PFSK-1 (cell line): ENCODE results near the gene TRNP1.

Experiments
- FOXP2 ChIP-seq: optimal IDR thresholded peaks from 2 replicates; pipeline ENCODE3; 2011; ENCODE audit warnings: borderline replicate concordance, control low read depth, inconsistent platforms; ENCODE audit not compliant: insufficient read depth; ENCODE audit errors: extremely low read length, extremely low read depth
- POLR2AphosphoS5 ChIP-seq: IDR thresholded peaks from 2 replicates; pipeline ENCODE4 v1.6.1; 2012; ENCODE audit warnings: low read depth, mild to moderate bottlenecking, control low read depth, low read length, moderate library complexity
- SIN3A ChIP-seq: IDR thresholded peaks from 2 replicates; pipeline ENCODE4 v1.6.1; 2012; ENCODE audit warnings: mild to moderate bottlenecking, low read length, moderate library complexity, borderline replicate concordance; ENCODE audit not compliant: insufficient read depth
- TAF1 ChIP-seq: IDR thresholded peaks from 2 replicates; pipeline ENCODE4 v1.6.1; 2012; ENCODE audit warnings: low read length, control low read depth, borderline replicate concordance; ENCODE audit not compliant: insufficient read depth
- TF ChIP-seq, protein P1 (sequence below), 2 experiments: IDR thresholded peaks; 2 replicates each; pipeline versions ENCODE4 v1.6.1 to v1.8.0; 2011 to 2012; ENCODE audit warnings: low read depth in 2 of 2, low read length in 2 of 2, control low read depth in 1 of 2, inconsistent platforms in 1 of 2, mild to moderate bottlenecking in 1 of 2, moderate library complexity in 1 of 2; ENCODE audit not compliant: insufficient read depth in 1 of 2

TRNP1 gene

DNA sequence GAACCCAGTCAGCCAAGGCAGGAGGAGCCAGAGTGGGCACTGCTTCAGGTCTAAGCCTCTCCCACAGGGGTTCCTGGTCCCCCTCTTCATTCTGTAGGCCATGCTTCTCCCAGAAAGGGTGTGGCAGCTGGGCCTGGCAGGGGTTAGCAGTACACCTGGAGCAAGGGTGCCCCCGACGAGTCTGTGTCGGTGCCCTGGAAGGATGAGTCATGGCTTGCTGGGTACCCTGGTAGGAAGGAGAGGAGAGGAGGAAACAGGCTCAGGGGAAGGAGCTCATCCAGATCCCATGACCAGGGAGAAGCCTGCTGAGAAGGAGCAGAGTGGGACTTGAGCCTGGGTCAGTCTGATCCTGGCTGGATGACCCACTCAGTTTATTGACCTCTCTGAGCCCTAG is 43.6 kb upstream of the TRNP1 start:
- TF ChIP-seq SIN3A (no peak), POLR2AphosphoS5 (no peak), TAF1 (no peak), FOXP2 (no peak)
- TF ChIP-seq, protein P1, sequence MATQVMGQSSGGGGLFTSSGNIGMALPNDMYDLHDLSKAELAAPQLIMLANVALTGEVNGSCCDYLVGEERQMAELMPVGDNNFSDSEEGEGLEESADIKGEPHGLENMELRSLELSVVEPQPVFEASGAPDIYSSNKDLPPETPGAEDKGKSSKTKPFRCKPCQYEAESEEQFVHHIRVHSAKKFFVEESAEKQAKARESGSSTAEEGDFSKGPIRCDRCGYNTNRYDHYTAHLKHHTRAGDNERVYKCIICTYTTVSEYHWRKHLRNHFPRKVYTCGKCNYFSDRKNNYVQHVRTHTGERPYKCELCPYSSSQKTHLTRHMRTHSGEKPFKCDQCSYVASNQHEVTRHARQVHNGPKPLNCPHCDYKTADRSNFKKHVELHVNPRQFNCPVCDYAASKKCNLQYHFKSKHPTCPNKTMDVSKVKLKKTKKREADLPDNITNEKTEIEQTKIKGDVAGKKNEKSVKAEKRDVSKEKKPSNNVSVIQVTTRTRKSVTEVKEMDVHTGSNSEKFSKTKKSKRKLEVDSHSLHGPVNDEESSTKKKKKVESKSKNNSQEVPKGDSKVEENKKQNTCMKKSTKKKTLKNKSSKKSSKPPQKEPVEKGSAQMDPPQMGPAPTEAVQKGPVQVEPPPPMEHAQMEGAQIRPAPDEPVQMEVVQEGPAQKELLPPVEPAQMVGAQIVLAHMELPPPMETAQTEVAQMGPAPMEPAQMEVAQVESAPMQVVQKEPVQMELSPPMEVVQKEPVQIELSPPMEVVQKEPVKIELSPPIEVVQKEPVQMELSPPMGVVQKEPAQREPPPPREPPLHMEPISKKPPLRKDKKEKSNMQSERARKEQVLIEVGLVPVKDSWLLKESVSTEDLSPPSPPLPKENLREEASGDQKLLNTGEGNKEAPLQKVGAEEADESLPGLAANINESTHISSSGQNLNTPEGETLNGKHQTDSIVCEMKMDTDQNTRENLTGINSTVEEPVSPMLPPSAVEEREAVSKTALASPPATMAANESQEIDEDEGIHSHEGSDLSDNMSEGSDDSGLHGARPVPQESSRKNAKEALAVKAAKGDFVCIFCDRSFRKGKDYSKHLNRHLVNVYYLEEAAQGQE (IDR thresholded peaks at IDR 0.05; ENCODE audit: insufficient read depth in 1 of 2, low read depth in 2 of 2, low read length in 2 of 2): no peak

DNA sequence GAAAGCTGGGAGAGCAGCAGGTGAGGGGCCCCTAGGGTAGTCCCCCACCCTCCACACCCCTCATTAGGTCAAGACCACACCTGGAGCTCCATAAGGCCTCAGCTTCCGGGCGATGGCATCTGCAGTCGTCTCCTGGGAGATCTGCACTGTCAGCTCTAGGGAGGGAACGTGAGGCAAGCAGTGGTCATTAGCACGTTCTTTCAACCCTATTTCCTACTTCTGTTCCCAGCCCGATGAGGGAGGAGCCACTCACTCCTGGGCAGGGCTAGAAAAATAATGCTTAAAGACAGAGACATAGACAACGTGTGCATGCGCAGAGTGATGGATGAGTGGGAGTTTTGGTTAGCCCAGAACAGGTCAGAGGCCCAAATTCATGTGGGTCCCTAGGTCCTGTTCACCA is 42.9 kb upstream of the TRNP1 start:
- TF ChIP-seq, protein P1 (IDR thresholded peaks at IDR 0.05; ENCODE audit: insufficient read depth in 1 of 2, low read depth in 2 of 2, low read length in 2 of 2): no peak
- no peak for TF ChIP-seq TAF1

DNA sequence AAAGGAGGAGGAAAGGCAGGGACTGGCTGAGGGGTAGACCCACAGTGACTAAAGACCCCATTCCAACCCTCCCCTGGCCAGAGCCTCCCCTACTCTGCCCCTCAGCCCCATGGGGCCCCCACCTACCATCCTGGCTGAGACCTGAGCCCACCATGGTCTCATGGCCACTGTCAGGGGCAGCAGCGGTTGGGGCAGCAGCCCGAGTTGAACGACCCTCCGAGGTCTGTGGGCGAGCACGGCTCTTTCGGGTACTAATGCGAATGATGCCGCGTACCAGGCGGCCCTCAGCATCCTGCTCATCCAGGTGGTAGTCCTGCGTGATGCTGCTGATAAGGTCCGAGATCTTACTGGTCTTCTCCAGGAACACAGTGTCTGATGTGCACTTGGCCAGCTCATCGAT is 42.3 kb upstream of the TRNP1 start:
- TF ChIP-seq SIN3A (no peak), POLR2AphosphoS5 (no peak), TAF1 (no peak), FOXP2 (no peak)
- TF ChIP-seq, protein P1 (IDR thresholded peaks at IDR 0.05; ENCODE audit: insufficient read depth in 1 of 2, low read depth in 2 of 2, low read length in 2 of 2): no peak

DNA sequence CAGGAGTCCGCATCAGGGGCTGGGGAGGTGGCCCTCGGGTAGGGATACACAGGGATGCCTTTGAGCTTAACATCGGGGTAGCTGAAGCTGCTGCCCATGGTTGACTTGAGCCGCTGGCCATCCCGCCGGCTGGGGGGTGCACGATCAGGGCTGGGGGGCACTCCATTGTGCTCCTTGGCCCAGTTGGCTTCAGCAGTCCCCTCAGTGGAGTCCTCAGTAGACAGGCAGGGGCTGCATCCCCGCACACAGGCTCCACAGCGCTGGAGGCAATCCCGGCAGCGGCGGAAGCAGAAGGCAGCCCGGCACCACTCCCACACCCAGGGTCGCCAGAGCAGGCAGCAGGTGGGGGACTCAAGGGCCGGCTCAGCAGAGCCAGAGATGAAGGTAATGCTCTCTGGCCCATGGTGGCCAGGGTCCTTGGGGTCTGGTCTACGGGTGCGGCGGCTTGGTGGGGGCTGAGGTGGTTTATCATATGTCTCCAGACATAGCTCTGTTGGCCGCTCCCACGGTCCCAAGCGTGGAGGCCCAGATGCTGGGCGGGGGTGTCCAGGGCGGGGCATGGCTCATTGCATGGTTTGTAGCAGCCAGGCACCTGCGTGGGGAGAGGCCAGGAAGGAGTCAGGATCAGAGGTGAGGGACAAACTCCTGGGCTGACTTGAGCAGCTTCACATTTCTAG is 41.5 kb upstream of the TRNP1 start:
- TF ChIP-seq, protein P1 (IDR thresholded peaks at IDR 0.05; ENCODE audit: insufficient read depth in 1 of 2, low read depth in 2 of 2, low read length in 2 of 2): no peak
- TF ChIP-seq FOXP2 (no peak), SIN3A (no peak), POLR2AphosphoS5 (no peak), TAF1 (no peak)

DNA sequence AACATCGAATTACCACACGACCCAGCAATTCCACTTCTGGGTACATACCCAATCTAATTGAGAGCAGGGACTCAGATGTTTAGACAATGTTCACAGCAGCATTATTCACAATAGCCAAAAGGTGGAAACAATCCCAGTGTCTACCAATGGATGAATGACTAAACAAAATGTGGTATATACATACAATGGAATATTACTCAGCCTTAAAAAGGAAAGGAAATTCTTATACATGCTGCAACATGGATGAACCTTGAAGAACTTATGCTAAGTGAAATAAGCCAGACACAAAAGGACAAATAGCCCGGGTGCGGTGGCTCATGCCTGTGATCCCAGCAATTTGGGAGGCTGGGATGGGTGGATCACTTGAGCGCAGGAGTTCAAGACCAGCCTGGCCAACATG is 40.1 kb upstream of the TRNP1 start:
- TF ChIP-seq TAF1 (no peak), POLR2AphosphoS5 (no peak), SIN3A (no peak), FOXP2 (no peak)
- TF ChIP-seq, protein P1 (IDR thresholded peaks at IDR 0.05; ENCODE audit: insufficient read depth in 1 of 2, low read depth in 2 of 2, low read length in 2 of 2): no peak
